GM18507 (cell line): ENCODE measurements around the gene PFKFB3.
A peak's percentile ranks its signal among the peaks of the same experiment; 100 is the strongest.

Source experiments
- DNase-seq: peaks from one replicate; pipeline ENCODE4 v3.0.0; 2011; ENCODE audit warnings: low read depth; ENCODE audit not compliant: insufficient read length; ENCODE audit errors: extremely low spot score
- FAIRE-seq: peaks from 2 replicates; lab custom pipeline; 2011; peaks lifted over from hg19 to GRCh38; lab: Jason Lieb, UNC

PFKFB3 gene

GRCh38 chr10:6254201-6254600, 51.5 kb downstream of the PFKFB3 start:
- DNase-seq (no peak), FAIRE-seq (no peak)

- DNase-seq = no peak
- FAIRE-seq = no peak
Measured at GRCh38 chr10:6255548-6256061, 52.9 kb downstream of the PFKFB3 start.

- no peak for FAIRE-seq
- DNase-seq = no peak
Measured at GRCh38 chr10:6256439-6256838, 53.7 kb downstream of the PFKFB3 start.

- FAIRE-seq (no peak), DNase-seq (no peak)
Measured at GRCh38 chr10:6259153-6259552, 56.4 kb downstream of the PFKFB3 start.

DNA sequence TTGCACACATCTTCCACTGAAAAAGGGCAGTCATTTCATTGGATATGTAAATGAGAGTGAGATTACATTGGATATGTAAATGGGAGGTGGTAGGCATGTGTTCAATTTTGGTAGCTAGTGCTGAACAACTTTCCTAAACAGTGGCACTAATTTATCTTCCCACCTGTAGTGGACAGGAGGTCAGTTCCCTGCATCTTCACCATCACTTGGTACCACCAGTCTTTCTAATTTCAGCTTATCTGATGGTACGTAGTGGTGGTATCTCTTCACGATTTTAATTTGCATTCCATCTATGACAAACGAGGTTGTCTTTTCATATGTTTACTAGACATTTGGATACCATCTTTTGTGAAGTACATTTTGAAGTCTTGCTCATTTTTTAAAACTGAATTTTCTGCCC, 58.1 kb downstream of the PFKFB3 start:
- DNase-seq (no peak), FAIRE-seq (no peak)

DNA sequence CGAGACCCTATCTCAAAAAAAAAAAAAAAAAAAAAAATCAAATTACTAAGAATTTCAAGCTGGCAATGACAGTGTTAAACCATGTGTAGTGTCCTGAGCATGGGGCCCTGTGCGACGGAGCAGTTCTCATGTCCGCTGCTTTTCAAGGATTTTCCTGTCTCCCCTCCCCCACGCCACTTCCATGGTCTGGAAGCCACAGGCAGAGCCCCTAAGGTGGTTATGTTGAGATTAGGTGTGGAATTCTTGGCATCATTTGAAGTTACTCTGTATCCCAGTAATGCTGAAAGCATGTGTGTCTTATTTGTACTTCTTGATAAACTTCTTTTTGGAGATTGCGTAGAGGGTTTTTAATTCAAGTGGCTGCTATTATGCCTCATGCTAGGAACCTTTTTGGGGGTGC, 65.2 kb downstream of the PFKFB3 start:
- FAIRE-seq (no peak), DNase-seq (no peak)

DNA sequence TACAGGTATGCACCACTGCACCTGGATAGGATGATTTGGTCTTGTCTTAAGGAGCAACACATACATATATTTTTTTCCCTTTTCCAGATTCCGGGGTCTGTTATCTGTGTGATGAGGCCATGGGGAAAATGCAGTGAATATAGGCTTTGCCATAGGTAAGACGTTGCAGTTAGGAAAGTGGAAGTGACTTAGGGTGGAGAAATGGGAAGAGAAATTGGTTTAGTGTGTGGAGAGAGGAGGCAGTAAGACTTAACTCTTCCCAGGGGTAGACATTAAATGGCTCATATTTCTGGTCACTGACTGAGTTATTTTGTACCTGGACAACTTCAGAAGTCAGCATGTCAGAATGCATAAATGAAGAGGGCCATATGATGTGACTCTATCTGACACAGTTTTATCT, 66.7 kb downstream of the PFKFB3 start:
- DNase-seq (no peak), FAIRE-seq (no peak)

DNA sequence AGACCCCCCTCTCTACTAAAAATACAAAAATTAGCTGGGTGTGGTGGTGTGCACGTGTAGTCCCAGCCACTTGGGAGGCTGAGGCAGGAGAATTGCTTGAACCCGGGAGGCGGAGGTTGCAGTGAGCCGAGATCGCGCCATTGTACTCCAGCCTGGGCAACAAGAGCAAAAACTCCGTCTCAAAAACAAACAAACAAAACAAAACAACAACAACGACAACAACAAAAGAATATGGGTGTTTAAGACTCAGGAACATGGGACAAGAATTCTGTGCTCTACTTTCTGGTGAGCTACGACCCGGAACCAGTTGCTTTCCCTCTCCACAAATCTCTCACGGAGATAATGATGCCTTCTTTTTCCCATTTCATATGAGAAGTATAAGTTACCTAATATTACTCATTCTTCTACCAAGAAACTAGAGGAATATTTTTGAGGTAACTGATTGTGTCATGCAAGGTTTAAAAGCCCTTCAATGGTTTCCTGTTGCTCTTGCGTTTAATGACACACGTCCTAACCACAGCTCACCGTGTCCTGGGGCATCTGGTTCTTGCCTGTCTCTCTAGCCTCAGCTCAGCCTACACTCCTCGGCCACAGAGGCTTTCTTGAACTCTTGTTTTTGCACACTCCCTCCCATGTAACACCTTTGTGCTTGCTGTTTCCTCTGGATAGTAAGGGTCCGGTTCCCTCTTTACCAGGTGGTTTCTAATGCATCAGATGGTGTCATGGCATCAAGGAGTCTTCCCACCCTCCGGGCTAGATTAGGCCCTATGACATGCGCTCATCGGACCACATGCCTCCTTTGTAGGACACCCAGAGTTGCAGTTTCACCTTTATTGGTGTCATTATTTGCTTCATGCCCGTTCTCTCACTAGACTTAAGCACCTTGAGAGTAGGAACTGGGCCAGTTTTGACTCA, 67.5 kb downstream of the PFKFB3 start:
- peak; percentile 35 for DNase-seq
- FAIRE-seq = peak; percentile 95

- DNase-seq (no peak), FAIRE-seq (no peak)
Measured at GRCh38 chr10:6270951-6271350, 68.2 kb downstream of the PFKFB3 start.

DNA sequence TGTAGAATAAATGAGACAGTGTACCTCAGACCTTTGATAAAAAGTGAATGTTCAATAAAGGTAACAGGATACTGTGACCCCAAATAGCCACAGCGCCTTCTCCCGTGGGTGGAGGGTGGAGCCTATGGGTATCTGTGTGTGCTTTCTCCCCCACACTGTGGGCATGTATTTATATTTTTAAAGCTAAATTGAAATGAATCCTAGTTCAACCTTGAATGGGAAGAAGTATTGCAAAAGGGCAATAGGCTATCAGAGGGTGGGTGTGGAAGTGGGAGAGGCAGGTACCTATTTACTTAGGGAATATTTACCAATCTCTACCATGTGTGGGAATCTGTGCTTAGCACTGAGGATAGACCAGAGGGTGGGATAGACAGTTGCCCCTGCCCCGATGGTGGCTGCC, 68.9 kb downstream of the PFKFB3 start:
- DNase-seq (no peak), FAIRE-seq (no peak)

DNA sequence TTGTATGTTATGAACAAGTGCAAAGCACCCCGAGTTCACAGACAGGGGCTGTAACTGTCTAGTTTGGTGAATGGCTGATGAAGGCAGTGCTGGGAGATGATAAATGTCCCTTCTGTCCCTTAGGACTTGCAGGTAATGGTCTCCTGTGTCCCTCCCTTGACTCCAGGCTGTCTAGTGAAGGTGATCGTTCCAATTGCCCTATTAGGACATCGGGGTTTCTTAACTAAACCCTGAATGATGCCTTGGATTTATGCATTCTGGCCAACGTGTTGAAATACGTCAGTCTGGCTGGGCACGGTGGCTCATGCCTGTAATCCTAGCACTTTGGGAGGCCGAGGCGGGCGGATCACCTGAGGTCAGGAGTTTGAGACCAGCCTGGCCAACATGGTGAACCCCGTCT, 69.4 kb downstream of the PFKFB3 start:
- FAIRE-seq (no peak), DNase-seq (no peak)

GRCh38 chr10:6273351-6273750, 70.6 kb downstream of the PFKFB3 start:
- no peak for DNase-seq
- no peak for FAIRE-seq

- no peak for FAIRE-seq
- no peak for DNase-seq
Measured at GRCh38 chr10:6274040-6274439, 71.3 kb downstream of the PFKFB3 start.

- no peak for FAIRE-seq
Measured at GRCh38 chr10:6274484-6274883, 71.8 kb downstream of the PFKFB3 start.

DNA sequence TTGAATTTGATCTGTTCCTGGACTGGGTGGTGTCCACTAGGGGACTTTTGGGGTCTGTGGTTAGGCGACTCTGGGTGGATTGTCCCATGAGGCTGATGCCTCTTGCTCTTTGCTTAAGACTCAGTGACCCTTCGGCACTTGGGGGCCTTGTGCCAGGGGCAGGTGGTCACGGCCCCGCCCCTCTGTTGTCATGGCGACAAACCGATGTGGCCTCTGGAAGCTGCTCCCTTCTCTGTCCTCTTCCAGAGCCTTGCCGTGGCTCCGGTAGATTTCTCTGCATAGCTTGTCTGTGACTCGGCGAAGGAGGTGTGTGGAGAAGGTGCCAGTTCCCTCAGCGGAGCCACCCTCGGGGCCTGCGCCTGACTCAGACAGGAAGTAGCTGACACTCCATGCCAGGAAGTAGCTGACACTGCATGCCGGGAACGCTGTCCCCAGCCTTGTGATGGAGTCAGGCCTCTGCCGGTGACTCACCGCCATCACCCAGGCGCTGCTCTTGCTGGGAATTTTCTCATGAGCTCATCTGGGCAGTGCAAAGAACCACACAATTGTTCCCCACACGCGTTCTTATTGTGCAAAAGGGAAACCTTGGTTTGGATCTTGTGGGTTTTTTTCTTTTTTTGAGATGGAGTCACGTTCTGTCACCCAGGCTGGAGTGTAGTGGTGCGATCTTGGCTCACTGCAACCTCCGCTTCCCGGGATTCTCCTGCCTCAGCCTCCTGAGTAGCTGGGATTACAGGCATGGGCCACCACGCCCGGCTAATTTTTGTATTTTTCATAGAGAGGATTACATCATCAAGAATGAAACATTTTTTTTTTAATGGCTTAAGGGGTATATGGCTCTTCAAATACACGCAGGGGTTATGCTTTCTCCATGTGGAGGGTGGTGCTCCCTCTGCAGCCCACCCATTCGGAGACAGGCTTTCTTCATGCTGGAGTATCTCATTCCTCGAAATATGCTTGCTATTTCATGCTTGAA, 72.6 kb downstream of the PFKFB3 start:
- peak; percentile 66 for FAIRE-seq
- DNase-seq = peak; percentile 43

More at GRCh38 chr10:6274484-6274883, 71.8 kb downstream of the PFKFB3 start:
- DNase-seq = no peak

DNA sequence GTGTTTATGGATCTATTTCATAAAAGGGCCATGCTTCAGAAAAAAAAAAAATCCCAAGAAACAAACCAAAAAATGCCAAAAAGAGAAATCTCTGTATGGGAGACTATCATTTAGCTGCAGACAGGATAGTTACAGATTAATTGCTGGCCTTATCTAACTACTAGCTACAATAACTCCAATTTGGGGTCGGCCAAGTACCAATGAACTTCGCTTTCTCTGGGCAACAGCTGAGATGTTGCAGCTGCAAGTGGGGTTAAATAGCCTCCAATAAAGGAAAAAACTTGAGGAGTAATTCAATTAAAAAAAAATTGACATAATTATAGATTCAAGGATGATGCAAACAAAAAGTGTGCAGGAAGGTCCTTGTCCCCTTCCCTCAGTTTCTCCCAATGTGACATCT, 73.6 kb downstream of the PFKFB3 start:
- FAIRE-seq (no peak), DNase-seq (no peak)

DNA sequence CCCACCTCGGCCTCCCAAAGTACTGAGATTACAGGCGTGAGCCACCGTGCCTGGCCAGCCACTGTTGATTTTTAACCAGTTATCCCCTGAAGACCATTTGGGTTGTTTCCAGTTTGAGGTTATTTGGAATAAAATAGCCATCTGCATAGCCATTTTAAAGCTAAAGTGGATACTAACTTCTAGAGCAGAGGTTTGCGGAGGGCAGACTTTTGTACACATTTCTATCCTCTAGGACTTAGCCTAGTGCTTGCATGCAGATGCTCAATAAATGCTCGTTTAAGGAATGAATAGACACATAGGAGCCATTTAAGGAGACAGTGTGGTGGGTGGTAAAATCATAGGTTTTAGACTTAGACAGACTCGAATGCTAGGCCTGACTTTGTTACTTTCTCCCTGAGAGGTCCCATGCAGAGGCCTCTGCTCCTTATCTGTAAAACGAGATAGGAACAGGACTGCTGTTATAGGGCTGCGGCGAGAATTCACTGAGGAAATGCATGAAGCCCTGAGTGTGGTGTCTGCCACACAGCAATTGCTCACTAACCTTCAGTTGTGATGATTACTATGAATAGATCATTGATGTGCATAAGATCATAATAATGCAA, 75.9 kb downstream of the PFKFB3 start:
- FAIRE-seq (no peak), DNase-seq (no peak)

- DNase-seq (no peak), FAIRE-seq (no peak)
Measured at GRCh38 chr10:6279540-6280267, 77.0 kb downstream of the PFKFB3 start.

DNA sequence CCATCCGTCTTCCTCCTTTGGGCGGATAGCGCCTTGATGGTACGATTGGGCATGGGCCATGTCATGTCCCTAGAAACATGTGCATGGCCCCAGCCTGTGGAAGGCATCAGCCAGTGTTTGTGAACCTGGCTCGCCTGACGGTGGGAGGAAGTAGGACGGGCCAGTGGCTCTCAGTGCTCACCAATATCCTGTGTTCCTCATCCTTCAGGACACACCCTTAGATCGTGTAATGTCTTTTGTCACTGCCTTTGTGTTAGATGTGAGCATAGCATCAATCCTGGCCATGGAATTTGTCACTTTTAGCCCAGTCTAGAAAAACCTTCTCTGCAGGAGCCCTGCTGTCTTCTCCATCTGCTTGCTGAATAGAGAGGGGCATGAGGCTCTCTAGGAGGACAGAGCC, 77.6 kb downstream of the PFKFB3 start:
- no peak for FAIRE-seq
- no peak for DNase-seq
